Type B pancreatic cell (in vitro differentiated cells): Measurements from ENCODE around the gene MAGEF1. TPM values are rescaled to one million over a fixed set of nuclear protein-coding genes. Genes with fewer than 3 reads are reported as not detected.

Experiments
- DNase-seq: peaks from one replicate; pipeline ENCODE4 v3.0.0; 2021; ENCODE audit warnings: mixed read lengths; ENCODE audit not compliant: unreplicated experiment; ENCODE audit errors: extremely low spot score
- H3K27ac Mint-ChIP-seq: 2 replicates; pipeline ENCODE4 v1.8.0; 2021; ENCODE audit warnings: mild to moderate bottlenecking, mixed read lengths
- H3K27me3 Mint-ChIP-seq: 2 replicates; pipeline ENCODE4 v1.8.0; 2021; ENCODE audit warnings: mixed read lengths
- H3K36me3 Mint-ChIP-seq: 2 replicates; pipeline ENCODE4 v1.8.0; 2021; ENCODE audit warnings: mixed read lengths
- H3K4me1 Mint-ChIP-seq: one replicate; pipeline ENCODE4 v1.8.0; 2021; ENCODE audit warnings: mixed read lengths; ENCODE audit not compliant: unreplicated experiment
- H3K4me3 Mint-ChIP-seq: 2 replicates; pipeline ENCODE4 v1.8.0; 2021; ENCODE audit warnings: mild to moderate bottlenecking, mixed read lengths
- H3K9me3 Mint-ChIP-seq: 2 replicates; pipeline ENCODE4 v1.8.0; 2021; ENCODE audit warnings: mixed read lengths
- total RNA-seq: library from RNA; stranded (reverse); gene quantifications from 2 replicates; pipeline ENCODE4 v1.2.1, GENCODE V29; 2021; ENCODE audit warnings: low replicate concordance
- TF ChIP-seq, protein P1 (sequence below): fragments of 200-600 bp; sonication (generic); conservative IDR thresholded peaks from 2 replicates; pipeline ENCODE4 v1.5.0; 2021; ENCODE audit warnings: antibody characterized with exemption, mild to moderate bottlenecking

Gene MAGEF1
- total RNA-seq, 1 donor from 2014 or later: 69.2 TPM

GRCh38 chr3:184677344-184678316 is 34.2 kb downstream of the MAGEF1 start:
- TF ChIP-seq, protein P1, sequence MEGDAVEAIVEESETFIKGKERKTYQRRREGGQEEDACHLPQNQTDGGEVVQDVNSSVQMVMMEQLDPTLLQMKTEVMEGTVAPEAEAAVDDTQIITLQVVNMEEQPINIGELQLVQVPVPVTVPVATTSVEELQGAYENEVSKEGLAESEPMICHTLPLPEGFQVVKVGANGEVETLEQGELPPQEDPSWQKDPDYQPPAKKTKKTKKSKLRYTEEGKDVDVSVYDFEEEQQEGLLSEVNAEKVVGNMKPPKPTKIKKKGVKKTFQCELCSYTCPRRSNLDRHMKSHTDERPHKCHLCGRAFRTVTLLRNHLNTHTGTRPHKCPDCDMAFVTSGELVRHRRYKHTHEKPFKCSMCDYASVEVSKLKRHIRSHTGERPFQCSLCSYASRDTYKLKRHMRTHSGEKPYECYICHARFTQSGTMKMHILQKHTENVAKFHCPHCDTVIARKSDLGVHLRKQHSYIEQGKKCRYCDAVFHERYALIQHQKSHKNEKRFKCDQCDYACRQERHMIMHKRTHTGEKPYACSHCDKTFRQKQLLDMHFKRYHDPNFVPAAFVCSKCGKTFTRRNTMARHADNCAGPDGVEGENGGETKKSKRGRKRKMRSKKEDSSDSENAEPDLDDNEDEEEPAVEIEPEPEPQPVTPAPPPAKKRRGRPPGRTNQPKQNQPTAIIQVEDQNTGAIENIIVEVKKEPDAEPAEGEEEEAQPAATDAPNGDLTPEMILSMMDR: no peak
- H3K4me1 Mint-ChIP-seq: peaks cover 31% of the 10 kb centered on the region
- H3K36me3 Mint-ChIP-seq: no peaks in the 10 kb centered on the region
- H3K27me3 Mint-ChIP-seq: no peaks in the 10 kb centered on the region
- H3K27ac Mint-ChIP-seq: no peak overlapping the region
- no peaks in the 10 kb centered on the region for H3K9me3 Mint-ChIP-seq
- no peak for DNase-seq
- no peak overlapping the region for H3K4me3 Mint-ChIP-seq

DNA sequence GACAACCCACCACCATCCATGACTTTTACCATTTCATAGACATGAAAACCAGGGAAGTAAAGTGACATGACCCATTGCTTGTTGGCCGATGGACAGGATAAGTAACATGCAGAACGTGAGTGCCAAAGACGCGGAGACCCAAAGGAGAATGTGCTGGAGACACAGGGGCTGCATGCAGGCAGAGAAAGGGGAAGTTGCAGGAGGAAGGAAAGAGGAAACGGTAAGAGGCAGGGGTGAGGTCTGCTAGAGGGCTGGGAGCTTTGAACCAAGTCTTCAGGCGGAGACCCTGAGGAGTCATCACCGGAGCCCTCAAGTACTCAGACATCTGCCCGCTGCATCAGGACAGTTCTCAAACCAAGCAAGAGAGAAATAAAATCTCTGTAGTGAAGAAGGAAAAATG is 34.9 kb downstream of the MAGEF1 start:
- Mint-ChIP-seq H3K27ac (no peak overlapping the region), H3K9me3 (no peaks in the 10 kb centered on the region), H3K4me3 (no peak overlapping the region), H3K36me3 (no peaks in the 10 kb centered on the region), H3K27me3 (no peaks in the 10 kb centered on the region), H3K4me1 (peaks cover 33% of the 10 kb centered on the region)
- TF ChIP-seq, protein P1: no peak
- no peak for DNase-seq

DNA sequence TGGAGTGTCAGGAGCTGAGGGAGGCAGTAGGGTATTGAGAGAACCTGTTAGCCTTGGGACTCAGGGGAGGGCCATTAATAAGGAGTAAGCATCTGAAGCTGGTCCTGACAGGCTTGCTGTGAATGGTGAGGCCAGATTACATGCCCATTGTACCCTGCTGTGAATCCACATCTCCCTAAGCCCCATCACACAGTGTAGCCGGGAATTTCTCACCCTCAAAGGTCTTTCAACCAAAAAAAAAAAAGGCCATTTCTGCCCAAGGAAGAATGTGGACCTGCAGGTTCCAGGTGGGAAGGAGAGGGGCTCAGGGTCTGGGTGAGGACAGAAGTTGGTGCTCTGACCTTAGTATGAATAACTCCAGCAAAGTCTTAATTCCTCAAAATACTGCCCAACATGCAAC is 37.2 kb downstream of the MAGEF1 start:
- TF ChIP-seq, protein P1: no peak
- Mint-ChIP-seq H3K27ac (no peak overlapping the region), H3K9me3 (no peaks in the 10 kb centered on the region), H3K4me3 (no peak overlapping the region), H3K36me3 (no peaks in the 10 kb centered on the region), H3K27me3 (no peaks in the 10 kb centered on the region), H3K4me1 (peaks cover 36% of the 10 kb centered on the region)
- DNase-seq: no peak

DNA sequence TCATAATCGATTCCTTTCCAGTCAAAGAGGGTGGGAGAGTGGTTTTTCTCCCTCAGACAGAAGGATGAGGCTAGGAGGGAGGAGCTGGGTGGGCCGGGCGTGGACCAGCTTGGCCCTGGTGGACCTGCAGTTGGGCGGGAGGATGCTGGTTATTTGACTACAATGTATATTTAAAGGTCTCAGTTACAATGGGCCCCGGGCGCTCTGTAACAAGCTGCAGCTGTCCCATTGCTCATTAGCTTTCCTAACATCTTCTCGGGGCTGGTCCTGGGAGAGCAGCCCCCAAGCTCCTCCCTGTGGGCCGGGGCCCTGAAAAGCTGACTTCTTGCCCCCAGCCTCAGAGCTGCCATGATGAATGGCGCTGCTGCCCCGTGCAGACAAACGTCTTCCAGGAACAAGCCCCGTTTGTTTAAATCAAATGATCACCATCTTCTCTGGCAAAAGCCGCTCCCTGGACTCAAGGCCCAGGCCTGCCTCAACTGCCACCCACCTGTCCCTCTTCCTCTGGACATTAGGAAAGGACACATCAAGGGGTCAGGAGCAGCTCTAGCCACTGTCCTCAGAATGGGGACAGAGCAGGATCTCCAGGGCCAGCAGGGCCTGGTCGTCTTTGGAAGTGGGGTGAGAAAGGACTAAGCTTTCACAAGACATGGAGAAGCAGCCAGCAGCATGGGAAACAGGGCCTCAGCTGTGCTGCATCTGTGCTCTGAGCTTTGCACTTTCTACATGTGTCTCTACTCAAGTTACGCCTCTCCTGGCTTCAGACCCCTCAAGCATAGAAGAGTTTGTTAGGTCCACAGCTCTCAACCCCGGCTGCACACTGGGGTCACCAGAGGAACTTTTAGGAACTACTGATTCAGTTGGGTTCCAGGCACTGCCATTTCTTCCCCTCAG is 38.6 kb downstream of the MAGEF1 start:
- Mint-ChIP-seq H3K4me1 (peaks cover 41% of the 10 kb centered on the region), H3K9me3 (no peaks in the 10 kb centered on the region), H3K27me3 (no peaks in the 10 kb centered on the region), H3K27ac (no peak overlapping the region), H3K4me3 (no peak overlapping the region), H3K36me3 (no peaks in the 10 kb centered on the region)
- TF ChIP-seq, protein P1: no peak
- DNase-seq: no peak

GRCh38 chr3:184672335-184672734 is 39.5 kb downstream of the MAGEF1 start:
- Mint-ChIP-seq H3K27ac (no peak overlapping the region), H3K4me3 (no peak overlapping the region), H3K27me3 (peaks cover 2% of the 10 kb centered on the region), H3K36me3 (no peaks in the 10 kb centered on the region), H3K9me3 (no peaks in the 10 kb centered on the region), H3K4me1 (peaks cover 36% of the 10 kb centered on the region)
- TF ChIP-seq, protein P1: no peak
- DNase-seq: no peak
